GDM1 (cell line): ENCODE results near the gene SEMA3G.

ENCODE experiments used
- DNase-seq: peaks from one replicate; lab custom pipeline; 2025; lab: John Stamatoyannopoulos, UW

Gene SEMA3G

GRCh38 chr3:52479037-52479876 lies 34.4 kb upstream of the SEMA3G start:
- no peak for DNase-seq

DNA sequence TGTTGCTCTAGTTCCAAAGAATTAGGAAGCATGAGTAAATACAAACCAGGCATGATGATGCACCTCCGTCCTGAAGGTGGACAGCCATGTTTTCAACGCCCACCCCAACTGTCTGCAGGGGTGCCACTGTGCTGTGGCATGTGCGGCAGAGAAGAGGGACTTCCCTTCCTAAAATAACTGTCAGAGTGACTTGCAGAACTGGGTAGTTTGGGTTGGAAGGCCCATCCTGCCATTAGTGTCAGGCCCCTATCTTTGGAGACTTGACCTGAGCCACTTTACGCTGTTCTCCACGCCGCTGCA lies 32.8 kb upstream of the SEMA3G start:
- DNase-seq: no peak

DNA sequence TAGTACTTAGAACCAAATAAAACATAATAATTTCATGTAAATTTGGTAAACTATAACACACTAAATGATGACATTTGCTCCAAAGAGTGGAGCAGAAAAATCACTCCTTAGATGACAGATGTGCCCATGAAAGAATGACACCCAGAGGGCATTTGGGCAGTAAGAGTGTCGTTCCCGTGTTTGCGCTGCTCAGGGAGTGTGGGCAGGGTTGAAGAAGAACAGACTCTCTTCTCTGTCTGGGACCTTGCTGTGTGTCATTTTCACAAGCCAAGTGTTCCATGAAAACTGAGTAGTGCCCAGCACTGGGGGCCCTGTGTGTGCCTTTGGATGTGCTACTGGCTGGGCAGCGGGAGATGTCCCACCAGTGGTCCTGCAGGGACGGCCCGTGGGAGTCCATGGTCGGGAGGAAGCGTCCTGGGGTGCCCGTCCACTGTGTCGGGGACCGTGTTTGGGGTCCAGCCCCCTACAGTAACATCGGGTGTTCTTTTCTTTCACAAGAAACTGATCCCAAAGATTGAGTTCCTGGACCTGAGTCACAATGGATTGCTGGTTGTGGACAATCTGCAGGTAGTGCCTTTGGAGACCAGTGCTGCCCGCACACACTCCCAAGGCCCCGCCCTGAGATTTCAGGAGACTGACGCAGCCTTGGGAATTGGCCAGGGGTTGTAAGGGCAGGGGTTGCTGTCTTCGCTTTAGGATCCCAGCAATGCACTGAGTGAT lies 32.3 kb upstream of the SEMA3G start:
- DNase-seq: no peak

GRCh38 chr3:52473026-52473425 lies 28.1 kb upstream of the SEMA3G start:
- DNase-seq: no peak

GRCh38 chr3:52472239-52473000 lies 27.5 kb upstream of the SEMA3G start:
- no peak for DNase-seq

GRCh38 chr3:52471371-52472238 lies 26.7 kb upstream of the SEMA3G start:
- peak; percentile 44 for DNase-seq

DNA sequence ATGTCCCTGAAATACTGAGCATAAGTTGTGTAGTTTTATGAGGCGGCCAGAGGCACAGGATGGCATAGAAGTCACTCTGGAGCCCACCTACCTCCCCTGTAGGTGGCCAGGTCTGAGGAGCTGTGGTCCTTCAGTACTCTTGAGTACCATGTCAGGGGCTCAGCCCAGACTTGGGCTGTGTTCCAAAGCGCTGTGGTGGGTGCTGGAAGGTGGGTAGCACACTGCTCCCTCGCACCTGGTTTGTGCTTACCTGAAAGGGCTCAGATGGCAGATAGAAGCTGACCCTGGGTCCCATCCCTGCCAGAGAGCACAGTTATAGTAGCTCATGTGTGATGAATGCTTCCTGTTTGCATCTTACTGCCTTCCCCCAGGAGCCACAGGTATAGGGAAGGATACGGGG lies 26.0 kb upstream of the SEMA3G start:
- DNase-seq: no peak

- DNase-seq: no peak
Measured at GRCh38 chr3:52469001-52469400, 24.1 kb upstream of the SEMA3G start.

DNA sequence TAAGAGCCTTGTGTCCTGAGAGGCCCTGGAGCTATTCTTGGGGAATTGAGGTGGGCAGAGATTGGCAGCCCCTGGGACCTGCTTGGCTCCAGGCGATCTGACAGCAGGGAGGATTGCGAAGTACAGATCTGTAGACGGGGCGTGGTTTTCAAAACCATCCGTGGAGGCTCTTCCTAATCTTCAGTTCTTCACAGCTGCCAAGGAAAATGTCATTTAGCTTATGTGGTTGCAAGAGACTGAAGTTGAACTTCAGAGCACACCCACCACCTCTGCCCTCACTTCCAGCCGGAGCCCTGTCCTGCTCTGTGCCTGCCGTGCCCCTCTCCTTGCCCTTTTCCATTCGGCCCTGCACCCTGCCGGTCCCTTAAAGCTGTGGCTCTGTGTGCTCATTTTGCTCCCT lies 23.4 kb upstream of the SEMA3G start:
- DNase-seq: no peak

DNA sequence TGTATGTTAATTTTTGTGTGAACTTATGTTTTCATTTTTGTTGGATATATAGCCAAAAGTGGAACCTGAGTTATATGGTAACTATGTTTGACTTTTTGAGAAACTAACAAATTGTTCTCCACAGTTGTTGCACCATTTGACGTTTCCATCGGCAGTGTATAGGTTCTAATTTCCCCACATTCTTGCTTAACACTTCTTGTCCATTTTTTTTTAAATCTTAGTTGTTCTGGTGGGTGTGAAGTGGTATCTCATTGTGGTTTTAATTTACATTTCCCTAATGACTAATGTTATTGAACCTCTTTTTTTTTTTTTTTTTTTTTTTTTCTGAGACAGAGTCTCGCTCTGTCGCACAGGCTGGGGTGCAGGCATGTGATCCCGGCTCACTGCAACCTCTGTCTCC lies 18.5 kb upstream of the SEMA3G start:
- no peak for DNase-seq

- no peak for DNase-seq
Measured at GRCh38 chr3:52461874-52462273, 17.0 kb upstream of the SEMA3G start.

GRCh38 chr3:52458770-52459545 lies 14.1 kb upstream of the SEMA3G start:
- no peak for DNase-seq

GRCh38 chr3:52458031-52458760 lies 13.3 kb upstream of the SEMA3G start:
- DNase-seq: no peak

DNA sequence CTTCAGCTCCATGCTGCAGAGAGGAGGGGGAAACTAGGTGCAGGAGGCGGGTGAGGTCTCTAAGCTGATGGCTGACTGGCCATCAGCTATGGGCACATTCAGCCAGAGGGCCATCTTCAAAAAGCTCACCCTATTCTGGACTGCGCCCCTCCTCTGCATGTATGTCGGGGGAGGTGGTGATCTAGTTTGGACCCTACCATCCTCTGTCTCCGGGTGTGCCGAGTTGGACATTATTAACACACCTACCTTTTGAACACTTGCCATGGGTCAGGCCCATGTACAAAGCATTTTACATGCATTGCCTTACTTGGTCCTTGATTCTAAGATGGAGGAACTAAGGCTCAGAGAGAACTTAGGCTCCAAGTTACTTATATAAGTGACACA lies 11.9 kb upstream of the SEMA3G start:
- no peak for DNase-seq

DNA sequence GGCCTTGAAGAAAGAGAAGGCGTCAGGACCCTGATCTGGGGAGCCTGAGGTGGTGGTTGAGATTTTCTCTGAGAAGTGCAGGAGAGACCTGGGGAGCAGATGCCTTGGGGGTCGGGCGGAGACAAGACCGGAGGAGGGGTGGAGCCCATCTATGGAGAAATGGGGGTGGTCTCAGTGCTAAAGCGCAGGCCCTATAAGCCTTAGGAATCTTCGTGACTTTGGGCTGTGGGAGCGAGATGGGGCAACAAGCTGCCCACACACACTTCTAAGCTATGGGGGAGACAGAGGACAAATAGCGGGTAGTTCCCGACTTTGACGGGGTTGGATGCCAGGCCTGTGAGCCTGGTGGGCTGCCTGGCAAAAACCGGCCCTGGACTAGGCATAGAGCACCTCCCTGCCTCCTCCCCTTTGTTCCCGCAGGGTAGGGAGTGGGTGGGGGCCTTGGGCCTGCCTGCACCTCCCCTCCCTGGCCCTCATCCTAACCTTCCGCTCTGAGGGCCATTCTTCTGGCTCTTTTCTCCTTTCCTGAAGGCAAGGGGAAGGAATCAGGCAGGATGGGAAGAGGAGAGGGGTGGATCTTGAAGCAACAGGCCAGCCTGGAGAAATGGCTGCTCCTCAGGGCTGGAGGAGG lies 11.4 kb upstream of the SEMA3G start:
- no peak for DNase-seq

DNA sequence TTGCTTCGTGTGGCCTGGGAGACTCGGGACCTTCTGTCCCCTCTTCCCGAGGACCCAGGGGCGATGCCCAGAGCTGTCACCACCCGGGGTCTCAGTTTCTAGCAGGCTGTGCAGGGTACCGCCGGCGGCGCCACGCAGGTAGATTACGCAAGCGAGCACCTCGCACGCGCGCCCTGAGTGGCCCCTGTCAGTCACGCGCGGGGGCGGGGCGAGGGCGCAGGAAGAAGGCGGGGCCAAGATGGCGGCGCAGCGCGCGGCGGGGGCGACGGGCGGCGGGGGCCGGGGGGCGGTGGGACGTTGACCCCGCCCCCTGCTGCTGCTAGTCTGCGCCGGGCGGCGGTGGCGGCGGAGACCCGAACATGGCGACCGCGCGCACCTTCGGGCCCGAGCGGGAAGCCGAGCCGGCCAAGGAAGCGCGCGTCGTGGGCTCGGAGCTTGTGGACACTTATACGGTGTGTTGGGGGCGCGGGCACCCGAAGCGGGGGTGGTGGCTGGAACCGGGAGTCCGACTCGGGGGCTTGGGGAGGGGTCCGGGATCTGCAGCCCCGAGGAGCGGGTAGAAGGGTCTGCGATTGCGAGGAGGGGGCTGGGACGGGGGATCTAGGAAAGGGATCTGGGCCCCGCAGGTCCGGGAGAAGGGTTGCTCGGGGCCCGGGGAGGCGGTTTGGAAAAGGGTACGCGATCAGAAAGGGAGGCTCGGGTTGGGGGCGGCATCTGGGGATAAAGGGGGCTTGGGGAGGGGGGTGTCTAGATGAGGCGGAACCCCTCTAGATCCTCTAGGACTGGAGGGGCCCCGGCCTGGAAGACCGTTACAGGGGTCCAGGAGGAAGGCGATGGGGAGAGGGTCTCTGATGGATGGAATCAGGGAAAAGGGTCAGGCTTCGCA lies 10.6 kb upstream of the SEMA3G start, which contains the start of gene NISCH:
Gene NISCH, plus strand, starts transcription at position 322 of the 886 bp plus-strand sequence. Its CDS starts 38 bp downstream, at position 360.
- DNase-seq: peak; percentile 79

GRCh38 chr3:52454938-52455282 lies 10.0 kb upstream of the SEMA3G start:
- DNase-seq: no peak

GRCh38 chr3:52454250-52454937 lies 9.5 kb upstream of the SEMA3G start:
- DNase-seq: no peak
